A673 (cell line): Measurements from ENCODE around the gene MYO7B. TPM values are rescaled to one million over a fixed set of nuclear protein-coding genes. Genes with fewer than 3 reads are reported as not detected.

Experiments used
- BruUV-seq: library from RNA; stranded (reverse); fragments of 400-500 nt; replicated peaks from 2 replicates; lab custom pipeline; 2021; lab: Mats Ljungman, UMichigan
- CTCF ChIA-PET: fragments of 300-600 bp; sonication (Branson Sonifier 250); formaldehyde crosslinking; loops from one replicate; lab custom pipeline; 2022; ENCODE audit warnings: antibody characterized with exemption; lab: Charles Lee
- POLR2A ChIA-PET: fragments of 300-600 bp; sonication (Branson Sonifier 250); formaldehyde crosslinking; loops from one replicate; lab custom pipeline; 2022; ENCODE audit warnings: antibody characterized with exemption; ENCODE audit not compliant: low non-redundant PET; lab: Charles Lee
- DNase-seq: peaks from one replicate; pipeline ENCODE4 v3.0.0-alpha.2; 2015; ENCODE audit warnings: low spot score
- H3K27ac ChIP-seq: fragments of 200-600 bp; sonication (generic); 2 replicates; pipeline ENCODE4 v1.5.1; 2016; ENCODE audit warnings: mixed run types, low read depth, mild to moderate bottlenecking, mixed read lengths, antibody characterized with exemption, low read length; ENCODE audit not compliant: poor library complexity, severe bottlenecking
- H3K27me3 ChIP-seq: fragments of 200-600 bp; sonication (generic); replicated peaks from 2 replicates; pipeline ENCODE4 v1.6.1; 2017; ENCODE audit warnings: mixed run types, low read depth, mild to moderate bottlenecking, mixed read lengths, antibody characterized with exemption, low read length; ENCODE audit not compliant: insufficient read depth, poor library complexity
- H3K36me3 ChIP-seq: fragments of 200-600 bp; sonication (generic); 2 replicates; pipeline ENCODE4 v1.6.1; 2016; ENCODE audit warnings: mixed run types, mild to moderate bottlenecking, mixed read lengths, antibody characterized with exemption, low read length; ENCODE audit not compliant: insufficient read depth, poor library complexity, severe bottlenecking
- H3K4me1 ChIP-seq: fragments of 200-600 bp; sonication (generic); 2 replicates; pipeline ENCODE4 v1.6.1; 2017; ENCODE audit warnings: mixed run types, mild to moderate bottlenecking, mixed read lengths, antibody characterized with exemption, low read length; ENCODE audit not compliant: insufficient read depth, poor library complexity, severe bottlenecking
- H3K4me3 ChIP-seq: fragments of 200-600 bp; sonication (generic); 2 replicates; pipeline ENCODE4 v1.5.1; 2016; ENCODE audit warnings: low read depth, mixed run types, mild to moderate bottlenecking, mixed read lengths, low read length; ENCODE audit not compliant: poor library complexity, severe bottlenecking
- H3K9me3 ChIP-seq: fragments of 200-600 bp; sonication (generic); 2 replicates; pipeline ENCODE4 v1.6.1; 2016; ENCODE audit warnings: mixed run types, low read depth, mild to moderate bottlenecking, mixed read lengths, antibody characterized with exemption, low read length; ENCODE audit not compliant: poor library complexity, severe bottlenecking
- EZH2 ChIP-seq: fragments of 200-600 bp; sonication (generic); IDR thresholded peaks from 2 replicates; pipeline ENCODE4 v1.6.1; 2017; ENCODE audit warnings: borderline replicate concordance, low read depth, mild to moderate bottlenecking, mixed read lengths, antibody characterized with exemption, low read length; ENCODE audit not compliant: poor library complexity, severe bottlenecking
- intact Hi-C: fragments of 100-400 bp; cut with micrococcal nuclease; formaldehyde crosslinking; loops from one replicate; pipeline ENCODE4 v1.10.0; 2022; ENCODE audit not compliant: unreplicated experiment
- total RNA-seq: library from RNA; stranded (reverse); gene quantifications from 2 replicates; pipeline ENCODE4 v1.2.3, GENCODE V29; 2021
- TF ChIP-seq, protein P1 (sequence below): fragments of 300-800, 200-600 bp; sonication (generic); conservative IDR thresholded peaks from 2 replicates; pipeline ENCODE4 v1.5.1; 2017; ENCODE audit warnings: low read depth, mild to moderate bottlenecking, antibody characterized with exemption, low read length, moderate library complexity, mixed read lengths

Gene MYO7B
- total RNA-seq, 1 experiment from 2014 or later, result 0.24 TPM

DNA sequence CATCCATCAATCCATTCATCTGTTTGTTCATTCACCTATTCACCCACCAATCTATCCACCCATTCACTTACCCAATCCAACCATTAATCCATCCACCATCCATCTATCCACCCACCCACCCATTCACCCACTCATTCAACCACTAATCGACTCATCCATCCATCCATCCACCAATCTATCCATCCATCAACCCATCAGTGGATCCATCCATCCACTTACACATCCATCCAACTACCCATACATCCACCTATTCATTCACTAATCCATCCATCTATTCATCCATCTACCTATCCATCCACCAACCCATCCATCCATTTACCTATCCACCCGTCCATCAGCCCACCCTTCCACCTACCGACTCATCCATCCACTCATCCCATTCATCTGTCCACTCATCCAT lies 11.3 kb downstream of the MYO7B start:
- H3K9me3 ChIP-seq, result no peaks in the 10 kb centered on the region
- BruUV-seq, result no TSS peak
- no peaks in the 10 kb centered on the region for H3K36me3 ChIP-seq
- H3K4me3 ChIP-seq, result no peak overlapping the region
- ChIA-PET CTCF (no interaction called here), POLR2A (no interaction called here)
- DNase-seq, result no peak
- H3K4me1 ChIP-seq, result no peaks in the 10 kb centered on the region
- intact Hi-C loops, result no loop called here
- peaks cover 17% of the 10 kb centered on the region for H3K27me3 ChIP-seq
- H3K27ac ChIP-seq, result no peak overlapping the region
- TF ChIP-seq, protein P1, sequence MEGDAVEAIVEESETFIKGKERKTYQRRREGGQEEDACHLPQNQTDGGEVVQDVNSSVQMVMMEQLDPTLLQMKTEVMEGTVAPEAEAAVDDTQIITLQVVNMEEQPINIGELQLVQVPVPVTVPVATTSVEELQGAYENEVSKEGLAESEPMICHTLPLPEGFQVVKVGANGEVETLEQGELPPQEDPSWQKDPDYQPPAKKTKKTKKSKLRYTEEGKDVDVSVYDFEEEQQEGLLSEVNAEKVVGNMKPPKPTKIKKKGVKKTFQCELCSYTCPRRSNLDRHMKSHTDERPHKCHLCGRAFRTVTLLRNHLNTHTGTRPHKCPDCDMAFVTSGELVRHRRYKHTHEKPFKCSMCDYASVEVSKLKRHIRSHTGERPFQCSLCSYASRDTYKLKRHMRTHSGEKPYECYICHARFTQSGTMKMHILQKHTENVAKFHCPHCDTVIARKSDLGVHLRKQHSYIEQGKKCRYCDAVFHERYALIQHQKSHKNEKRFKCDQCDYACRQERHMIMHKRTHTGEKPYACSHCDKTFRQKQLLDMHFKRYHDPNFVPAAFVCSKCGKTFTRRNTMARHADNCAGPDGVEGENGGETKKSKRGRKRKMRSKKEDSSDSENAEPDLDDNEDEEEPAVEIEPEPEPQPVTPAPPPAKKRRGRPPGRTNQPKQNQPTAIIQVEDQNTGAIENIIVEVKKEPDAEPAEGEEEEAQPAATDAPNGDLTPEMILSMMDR, result no peak
- no peak for TF ChIP-seq EZH2

DNA sequence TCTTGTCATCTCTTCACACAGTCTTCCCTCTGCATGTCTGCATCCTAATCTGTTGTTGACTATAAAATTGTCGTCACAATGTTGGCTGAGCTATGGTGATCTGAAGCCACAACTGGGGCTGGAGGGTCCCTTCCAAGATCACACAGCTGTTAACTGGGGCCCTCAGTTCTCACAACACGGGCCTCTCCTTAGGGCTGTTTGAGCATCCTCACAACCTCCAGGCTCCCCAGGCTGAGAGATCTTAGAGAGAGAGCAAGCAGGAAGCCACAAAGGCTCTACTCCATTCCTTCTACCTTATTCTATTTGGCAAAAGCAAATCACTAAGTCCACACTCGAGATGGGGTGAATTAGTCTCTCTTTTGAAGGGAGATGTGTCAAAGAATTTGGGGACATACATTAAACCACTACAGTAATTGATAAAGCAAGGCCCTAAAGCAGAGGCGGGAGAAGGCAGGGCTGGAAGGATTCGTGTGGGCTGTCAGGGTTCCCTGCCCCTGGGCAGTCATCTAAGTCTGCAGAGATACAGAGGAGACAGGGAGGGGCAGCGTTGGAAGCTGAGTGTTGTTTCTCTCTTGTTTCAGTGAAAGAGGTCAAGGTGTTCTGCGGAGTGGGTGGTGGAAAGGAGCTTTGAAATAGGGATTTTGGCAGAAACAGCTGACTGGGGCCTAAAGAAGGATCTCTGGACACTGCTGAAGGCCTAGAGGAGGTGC lies 15.9 kb downstream of the MYO7B start:
- no TSS peak for BruUV-seq
- Histone ChIP-seq H3K4me3 (no peak overlapping the region), H3K27ac (no peak overlapping the region), H3K27me3 (peaks cover 26% of the 10 kb centered on the region), H3K36me3 (no peaks in the 10 kb centered on the region), H3K9me3 (no peaks in the 10 kb centered on the region), H3K4me1 (no peaks in the 10 kb centered on the region)
- DNase-seq, result no peak
- intact Hi-C loops, result no loop called here
- ChIA-PET POLR2A (no interaction called here), CTCF (no interaction called here)
- no peak for TF ChIP-seq EZH2
- TF ChIP-seq, protein P1, result no peak

DNA sequence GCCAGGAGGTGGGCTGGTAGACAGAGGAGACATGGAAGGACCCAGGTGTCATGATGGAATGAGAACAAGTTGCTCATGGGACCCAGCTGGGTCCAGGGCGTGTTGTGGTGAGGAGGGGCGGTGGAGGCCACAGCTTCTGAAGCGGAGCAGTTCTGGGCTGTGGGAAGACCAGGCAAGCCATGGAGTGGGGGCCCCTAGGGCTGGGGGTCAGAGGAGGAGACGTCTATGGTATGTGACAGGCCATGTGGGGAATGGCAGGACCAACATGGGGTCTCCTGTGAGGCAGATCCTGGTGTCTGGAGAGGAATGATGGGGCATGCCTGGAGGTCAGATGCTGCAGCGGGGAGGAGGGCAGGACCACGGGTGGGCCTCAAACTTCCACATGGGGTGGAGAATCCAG lies 16.9 kb downstream of the MYO7B start:
- CTCF ChIA-PET, result no interaction called here
- Histone ChIP-seq H3K27me3 (peaks cover 24% of the 10 kb centered on the region), H3K4me1 (no peaks in the 10 kb centered on the region), H3K4me3 (no peak overlapping the region), H3K36me3 (no peaks in the 10 kb centered on the region), H3K27ac (no peak overlapping the region), H3K9me3 (no peaks in the 10 kb centered on the region)
- intact Hi-C loops, result no loop called here
- POLR2A ChIA-PET, result no interaction called here
- no peak for DNase-seq
- no peak for TF ChIP-seq EZH2
- TF ChIP-seq, protein P1, result no peak
- BruUV-seq, result no TSS peak
